Calu3 (cell line): ENCODE results near the gene CCDC177. TPM values are rescaled to one million over a fixed set of nuclear protein-coding genes. Genes with fewer than 3 reads are reported as not detected.
A peak's percentile ranks its signal among the peaks of the same experiment; 100 is the strongest.
"Not testable (repeated sequence)": the region's sequence is repeated elsewhere in the genome, so short reads cannot be mapped to it uniquely, and the experiment has no call there.

Experiments used
- BruUV-seq: library from RNA; stranded (reverse); fragments of 400-500 nt; replicated peaks from 2 replicates; lab custom pipeline; 2021; lab: Mats Ljungman, UMichigan
- CTCF ChIA-PET: fragments of 300-600 bp; sonication (Branson Sonifier 250); formaldehyde crosslinking; loops from one replicate; lab custom pipeline; 2022; ENCODE audit warnings: antibody characterized with exemption; lab: Charles Lee
- DNase-seq: peaks from one replicate; pipeline ENCODE4 v3.0.0; 2022
- H3K27ac Mint-ChIP-seq: one replicate; pipeline ENCODE4 v1.8.0; 2022; ENCODE audit warnings: mixed read lengths; ENCODE audit not compliant: unreplicated experiment
- H3K27me3 Mint-ChIP-seq: one replicate; pipeline ENCODE4 v1.8.0; 2022; ENCODE audit warnings: mixed read lengths; ENCODE audit not compliant: unreplicated experiment
- H3K36me3 Mint-ChIP-seq: one replicate; pipeline ENCODE4 v1.8.0; 2022; ENCODE audit warnings: mild to moderate bottlenecking, moderate library complexity, mixed read lengths; ENCODE audit not compliant: insufficient read depth, unreplicated experiment
- H3K4me1 Mint-ChIP-seq: one replicate; pipeline ENCODE4 v1.8.0; 2022; ENCODE audit warnings: mild to moderate bottlenecking, low read depth, mixed read lengths; ENCODE audit not compliant: unreplicated experiment
- H3K4me3 Mint-ChIP-seq: one replicate; pipeline ENCODE4 v1.8.0; 2022; ENCODE audit warnings: mild to moderate bottlenecking, low read depth, moderate library complexity, mixed read lengths; ENCODE audit not compliant: unreplicated experiment
- H3K9me3 Mint-ChIP-seq: one replicate; pipeline ENCODE4 v1.8.0; 2022; ENCODE audit warnings: low read depth, mixed read lengths; ENCODE audit not compliant: unreplicated experiment
- CTCF ChIP-seq: fragments of 200-600 bp; IDR thresholded peaks from one replicate; pipeline ENCODE4 v1.8.0; 2022; ENCODE audit warnings: antibody characterized with exemption; ENCODE audit not compliant: unreplicated experiment
- intact Hi-C: fragments of 100-400 bp; cut with micrococcal nuclease; formaldehyde crosslinking; loops from one replicate; pipeline ENCODE4 v1.10.0; 2022; ENCODE audit not compliant: unreplicated experiment
- total RNA-seq: library from RNA; stranded (reverse); gene quantifications from 2 replicates; pipeline ENCODE4 v1.2.3, GENCODE V29; 2022

CCDC177 gene
- total RNA-seq, 1 experiment from 2014 or later, result not detected

DNA sequence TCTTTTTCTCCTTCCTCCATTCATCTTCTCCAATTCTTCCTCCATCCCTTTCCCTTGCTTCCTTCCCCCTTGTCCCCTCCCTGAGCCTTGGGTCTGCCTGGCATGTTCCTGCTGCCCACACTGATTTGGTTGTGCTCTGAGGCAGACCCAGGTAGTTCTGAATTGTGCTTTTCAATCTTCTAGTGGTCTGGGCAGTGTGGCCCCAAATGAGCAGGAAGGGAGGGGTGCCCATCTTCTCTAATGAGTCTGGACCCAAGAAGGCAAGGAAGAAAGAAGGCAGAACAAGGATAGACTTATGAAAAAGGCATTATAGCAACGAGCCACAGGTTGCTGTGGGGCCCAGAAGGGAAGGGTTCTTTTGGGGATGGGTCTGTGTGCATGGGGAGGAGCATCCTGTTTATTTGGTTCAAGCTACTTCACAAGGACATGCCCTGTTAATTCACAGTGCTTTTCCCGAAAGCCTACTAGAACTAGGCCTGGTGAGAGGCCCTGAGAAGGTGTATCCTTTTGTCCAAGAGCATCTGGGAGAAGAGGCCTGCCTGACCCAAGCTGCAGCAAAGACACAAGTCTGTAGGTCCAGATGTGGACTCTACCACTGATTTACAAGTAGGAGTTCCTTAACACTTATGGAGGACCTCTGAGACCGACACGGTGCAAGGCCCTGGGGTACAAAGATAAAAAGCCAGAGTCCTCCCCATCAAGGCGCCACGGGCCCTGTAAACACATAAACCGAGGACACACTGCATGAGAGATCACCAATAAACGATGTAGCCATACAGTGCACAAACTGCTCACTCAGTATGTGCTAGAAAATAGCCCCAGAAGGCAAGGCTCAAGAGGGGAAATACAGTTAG lies 35.6 kb upstream of the CCDC177 start:
- peaks cover 11% of the 10 kb centered on the region for H3K36me3 Mint-ChIP-seq
- DNase-seq, result no peak
- H3K27ac Mint-ChIP-seq, result no peak overlapping the region
- intact Hi-C loops, result no loop called here
- BruUV-seq, result no TSS peak
- CTCF ChIA-PET, result interaction anchor here (0.7 kb wide), 1 partner anchor 786 kb away, joined by 3 read pairs; no protein-coding TSS in a partner anchor
- H3K4me3 Mint-ChIP-seq, result peak overlapping the region; percentile 96
- no peaks in the 10 kb centered on the region for H3K9me3 Mint-ChIP-seq
- no peak for TF ChIP-seq CTCF
- H3K4me1 Mint-ChIP-seq, result peaks cover 48% of the 10 kb centered on the region
- H3K27me3 Mint-ChIP-seq, result no peaks in the 10 kb centered on the region

DNA sequence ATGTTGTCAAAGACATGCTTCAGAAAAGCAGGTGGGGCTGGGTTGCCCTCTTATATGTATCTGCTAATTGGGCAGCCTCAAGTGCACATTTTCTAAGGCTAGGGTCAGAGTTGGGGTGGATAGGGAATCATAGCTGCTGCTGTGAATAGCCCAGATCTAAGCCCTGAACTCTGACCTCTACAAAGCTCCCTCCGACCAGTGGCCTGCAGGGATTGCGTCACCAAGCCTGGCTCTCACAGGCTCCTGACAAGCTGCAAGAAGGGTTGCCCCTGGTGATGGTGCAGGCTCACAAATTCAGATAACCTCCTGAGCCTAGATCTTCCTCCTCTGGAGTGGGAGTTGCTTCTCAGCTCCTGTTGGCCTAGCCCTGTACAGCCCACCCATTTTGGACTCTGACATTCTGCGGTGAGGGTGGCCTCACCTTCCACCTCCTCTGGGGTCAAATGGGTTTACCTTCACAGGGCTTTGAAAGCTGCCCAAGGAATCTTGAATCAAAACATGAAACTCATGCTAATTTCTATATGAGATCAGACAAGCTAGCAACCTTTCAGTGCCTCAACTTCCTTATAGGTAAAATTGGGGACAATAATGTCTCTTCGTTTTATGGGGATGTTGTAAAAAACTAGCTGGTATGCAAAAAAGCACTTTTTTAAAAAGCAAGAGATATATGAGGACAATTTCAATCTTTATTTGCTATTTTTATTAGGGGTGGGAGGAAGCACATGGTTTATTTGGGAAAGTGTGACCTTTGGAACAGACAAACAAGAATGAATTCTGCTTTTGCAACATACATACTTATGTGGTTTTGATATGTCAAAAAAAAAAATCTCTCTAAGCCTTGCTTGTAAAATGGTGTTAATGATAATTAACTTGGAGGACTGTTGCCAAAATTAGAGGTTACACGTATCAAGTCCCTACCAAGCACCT lies 31.9 kb upstream of the CCDC177 start:
- H3K27me3 Mint-ChIP-seq, result no peaks in the 10 kb centered on the region
- no TSS peak for BruUV-seq
- H3K27ac Mint-ChIP-seq, result peak overlapping the region; percentile 44
- H3K4me3 Mint-ChIP-seq, result no peak overlapping the region
- H3K4me1 Mint-ChIP-seq, result peaks cover 21% of the 10 kb centered on the region
- TF ChIP-seq CTCF, result no peak
- CTCF ChIA-PET, result interaction anchor here (0.7 to 1.1 kb wide), 2 partner anchors 29 to 124 kb away, joined by 3 to 4 read pairs; no protein-coding TSS in a partner anchor
- intact Hi-C loops, result no loop called here
- no peaks in the 10 kb centered on the region for H3K36me3 Mint-ChIP-seq
- no peak for DNase-seq
- no peaks in the 10 kb centered on the region for H3K9me3 Mint-ChIP-seq

- TF ChIP-seq CTCF, result no peak
- Mint-ChIP-seq H3K4me1 (peaks cover 21% of the 10 kb centered on the region), H3K4me3 (no peak overlapping the region), H3K36me3 (no peaks in the 10 kb centered on the region), H3K27ac (no peak overlapping the region), H3K9me3 (no peaks in the 10 kb centered on the region), H3K27me3 (no peaks in the 10 kb centered on the region)
- DNase-seq, result no peak
- intact Hi-C loops, result no loop called here
- BruUV-seq, result no TSS peak
- CTCF ChIA-PET, result interaction anchor here (0.5 to 1.1 kb wide), 3 partner anchors 50 to 1203 kb away, joined by 3 to 4 read pairs (median 3); partner anchors contain the start of gene MAP3K9
Observed at GRCh38 chr14:69605738-69606137, 31.1 kb upstream of the CCDC177 start.

- no TSS peak for BruUV-seq
- no peak for TF ChIP-seq CTCF
- no peak for DNase-seq
- no peaks in the 10 kb centered on the region for H3K27me3 Mint-ChIP-seq
- no peaks in the 10 kb centered on the region for H3K36me3 Mint-ChIP-seq
- H3K9me3 Mint-ChIP-seq, result no peaks in the 10 kb centered on the region
- peaks cover 1% of the 10 kb centered on the region for H3K4me1 Mint-ChIP-seq
- no peak overlapping the region for H3K27ac Mint-ChIP-seq
- no peak overlapping the region for H3K4me3 Mint-ChIP-seq
- intact Hi-C loops, result no loop called here
- CTCF ChIA-PET, result interaction anchor here (0.6 to 1.2 kb wide), 3 partner anchors 10 to 127 kb away, joined by 3 to 4 read pairs (median 4); no protein-coding TSS in a partner anchor
Observed at GRCh38 chr14:69600304-69600891, 25.7 kb upstream of the CCDC177 start.

DNA sequence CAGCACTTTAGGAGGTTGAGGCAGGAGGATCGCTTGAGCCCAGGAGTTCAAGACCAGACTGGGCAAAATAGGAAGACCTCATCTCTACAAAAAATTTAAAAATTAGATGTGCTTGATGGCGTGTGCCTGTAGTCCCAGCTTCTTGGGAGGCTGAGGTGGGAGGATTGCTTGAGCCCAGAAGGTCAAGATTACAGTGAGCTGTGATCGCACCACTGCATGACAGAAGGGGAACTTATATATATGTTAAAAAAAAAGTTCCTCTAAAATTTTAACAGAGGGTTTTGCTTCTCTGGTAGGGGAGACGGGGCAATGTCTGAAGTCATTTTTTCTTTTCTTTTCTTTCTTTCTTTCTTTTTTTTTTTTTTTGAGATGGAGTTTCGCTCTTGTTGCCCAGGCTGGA lies 24.8 kb upstream of the CCDC177 start:
- H3K27ac Mint-ChIP-seq, H3K36me3 Mint-ChIP-seq, CTCF ChIA-PET, H3K4me1 Mint-ChIP-seq, intact Hi-C loops, H3K9me3 Mint-ChIP-seq, BruUV-seq, H3K27me3 Mint-ChIP-seq, H3K4me3 Mint-ChIP-seq, DNase-seq: not testable (repeated sequence)
